PC-3 (cell line): Measurements from ENCODE around the gene EPB41L4B.

Source experiments
- CTCF ChIP-seq: fragments of 300-600 bp; sonication (generic); conservative IDR thresholded peaks from 2 replicates; pipeline ENCODE4 v1.5.1; 2017; ENCODE audit warnings: antibody characterized with exemption, low read depth, mild to moderate bottlenecking, low read length
- EZH2 ChIP-seq: fragments of 300-600 bp; sonication (generic); IDR thresholded peaks from one replicate; pipeline ENCODE4 v1.6.1; 2017; ENCODE audit warnings: antibody characterized with exemption, mild to moderate bottlenecking, low read length; ENCODE audit not compliant: unreplicated experiment

- TF ChIP-seq EZH2 (no peak), CTCF (no peak)
Observed at GRCh38 chr9:109278216-109278615, 42.6 kb downstream of the EPB41L4B start.
